Lung (tissue), 12 donors: ENCODE measurements around the gene MYLK2. TPM values are rescaled to one million over a fixed set of nuclear protein-coding genes. Genes with fewer than 3 reads are reported as not detected.

Experiments used
- ATAC-seq: fragments of 200-7000 bp; cut with Tn5 transposase; one replicate; pipeline ENCODE4 v1.9.1; 2020; ENCODE audit warnings: moderate number of reproducible peaks; ENCODE audit not compliant: insufficient read depth, low FRiP score
- DNase-seq, 3 donors: peaks; one replicate each; pipeline ENCODE4 v3.0.0-alpha.2; 2013 to 2017
- H3K27ac ChIP-seq, 2 donors: one replicate each; pipeline ENCODE4 v1.5.1; 2013; ENCODE audit warnings: mild to moderate bottlenecking in 2 of 2, moderate library complexity in 2 of 2, control low read depth in 1 of 2, inconsistent platforms in 1 of 2, low read depth in 1 of 2, low read length in 1 of 2
- H3K27me3 ChIP-seq, 3 donors: one replicate each; pipeline ENCODE4 v1.5.1; 2013; ENCODE audit warnings: low read length in 2 of 3; ENCODE audit not compliant: control insufficient read depth in 3 of 3, insufficient read depth in 3 of 3
- H3K36me3 ChIP-seq, 4 donors: one replicate each; pipeline ENCODE4 v1.5.1; 2013; ENCODE audit warnings: low read length in 4 of 4, mild to moderate bottlenecking in 1 of 4, moderate library complexity in 1 of 4; ENCODE audit not compliant: control insufficient read depth in 4 of 4, insufficient read depth in 4 of 4
- H3K4me1 ChIP-seq, 5 donors: one replicate each; pipeline ENCODE4 v1.5.1; 2013; ENCODE audit warnings: low read length in 5 of 5, mild to moderate bottlenecking in 2 of 5, moderate library complexity in 1 of 5; ENCODE audit not compliant: control insufficient read depth in 5 of 5, insufficient read depth in 5 of 5
- H3K4me3 ChIP-seq: one replicate; pipeline ENCODE4 v1.5.1; 2013; ENCODE audit warnings: mild to moderate bottlenecking, control low read depth, moderate library complexity
- H3K9ac ChIP-seq, 2 donors: one replicate each; pipeline ENCODE4 v1.5.1; 2013; ENCODE audit warnings: low read length in 2 of 2, control low read depth in 1 of 2; ENCODE audit not compliant: insufficient read depth in 1 of 2
- H3K9me3 ChIP-seq, 4 donors: one replicate each; pipeline ENCODE4 v1.5.1; 2013; ENCODE audit warnings: low read length in 3 of 4, mild to moderate bottlenecking in 1 of 4, moderate library complexity in 1 of 4; ENCODE audit not compliant: control insufficient read depth in 4 of 4, insufficient read depth in 3 of 4
- CTCF ChIP-seq: IDR thresholded peaks from 2 replicates; pipeline ENCODE4 v1.5.1; 2012; ENCODE audit warnings: mild to moderate bottlenecking; ENCODE audit errors: control extremely low read depth, extremely low read depth
- WGBS, 2 donors: extraction: QIAGEN DNeasy Blood & Tissue Kit; methylation state at CpG; one replicate each; pipeline ENCODE4 v1.1.7; 2013; 5-methylcytosine and 5-hydroxymethylcytosine counted together
- polyA plus RNA-seq, 2 donors: library from polyadenylated mRNA; stranded (reverse); fragments of 200-250 nt; gene quantifications; one replicate each; pipeline ENCODE4 v1.2.1, GENCODE V29; 2013
- total RNA-seq, 2 donors: library from RNA; depleted of rRNA in 1 of 2; stranded (reverse); fragments of >200 nt in 1 of 2; gene quantifications; one replicate each; pipeline ENCODE4 v1.2.1, GENCODE V29; 2014 to 2021
- donor health status: control.
- donor health status: control.
- donor health status: Bipolar disorder and iron deficiency.
- donor health status: healthy.
- donor health status: DM: yes; HTN: yes; CAD: no.

Gene MYLK2
- total and polyA plus RNA-seq, 4 donors, result 0.06 to 0.28 (median 0.26) TPM; not detected in 1

DNA sequence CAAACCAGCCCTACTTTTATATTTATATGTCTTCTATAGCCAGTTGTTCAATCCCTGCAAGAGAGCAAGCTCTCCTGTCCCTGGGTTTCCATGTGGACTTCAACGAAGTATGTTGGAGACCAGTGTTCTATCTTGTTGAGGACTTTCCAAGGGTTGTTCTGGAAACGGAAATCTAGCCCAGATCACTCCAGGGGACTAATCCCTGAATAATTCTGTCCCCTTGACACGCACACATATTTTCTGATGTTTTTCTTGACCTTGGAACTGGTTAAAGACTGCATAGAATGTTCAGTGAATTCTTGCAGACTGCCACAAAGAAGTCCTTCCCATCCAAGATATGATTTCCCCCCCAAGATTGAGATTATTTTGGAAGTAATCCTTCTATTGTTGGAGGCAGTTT, 9.5 kb upstream of the MYLK2 start:
- no peak for ATAC-seq
- WGBS, 2 donors, result 82 to 88% methylated on average over 3 of the region's 3 CpGs

DNA sequence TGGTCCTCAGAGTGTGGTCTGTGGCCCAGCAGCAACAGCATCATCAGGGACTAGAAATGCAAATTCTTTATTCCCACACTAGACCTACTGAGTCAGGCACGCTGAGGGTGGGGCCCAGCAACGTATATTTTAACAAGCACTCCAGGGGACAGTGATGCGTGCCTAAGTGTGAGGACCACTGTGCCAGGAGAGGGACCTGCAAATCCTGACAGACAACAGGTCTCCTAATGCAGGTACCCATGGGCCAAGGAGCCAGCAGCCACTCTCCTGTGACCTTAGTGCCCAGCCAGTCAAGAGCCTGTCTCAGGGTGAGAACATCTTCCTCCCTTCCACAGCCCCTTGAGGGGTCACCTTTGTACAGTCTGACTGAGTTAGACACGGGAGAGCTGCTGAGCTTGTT, 8.0 kb upstream of the MYLK2 start:
- Histone ChIP-seq H3K27ac (no peak overlapping the region), H3K9me3 (no peaks in the 10 kb centered on the region), H3K36me3 (peaks cover 0 to 4% (median 1%) of the 10 kb centered on the region in 4 donors), H3K27me3 (no peaks in the 10 kb centered on the region), H3K9ac (no peak overlapping the region), H3K4me3 (no peak overlapping the region), H3K4me1 (peaks cover 0 to 26% (median 8%) of the 10 kb centered on the region in 5 donors)
- TF ChIP-seq CTCF, result no peak
- DNase-seq, result no peak
- ATAC-seq, result no peak
- 90 to 97% methylated on average over 4 of the region's 4 CpGs for WGBS, 2 donors

More for the DNA sequence above, 9.5 kb upstream of the MYLK2 start:
- peaks cover 0 to 7% (median 3%) of the 10 kb centered on the region in 4 donors for H3K36me3 ChIP-seq
- H3K9me3 ChIP-seq, result no peaks in the 10 kb centered on the region
- H3K4me1 ChIP-seq, result peaks cover 0 to 15% (median 5%) of the 10 kb centered on the region in 5 donors
- no peak for TF ChIP-seq CTCF
- H3K27ac ChIP-seq, result no peak overlapping the region
- no peak overlapping the region for H3K4me3 ChIP-seq
- no peaks in the 10 kb centered on the region for H3K27me3 ChIP-seq
- no peak for DNase-seq
- no peak overlapping the region for H3K9ac ChIP-seq

DNA sequence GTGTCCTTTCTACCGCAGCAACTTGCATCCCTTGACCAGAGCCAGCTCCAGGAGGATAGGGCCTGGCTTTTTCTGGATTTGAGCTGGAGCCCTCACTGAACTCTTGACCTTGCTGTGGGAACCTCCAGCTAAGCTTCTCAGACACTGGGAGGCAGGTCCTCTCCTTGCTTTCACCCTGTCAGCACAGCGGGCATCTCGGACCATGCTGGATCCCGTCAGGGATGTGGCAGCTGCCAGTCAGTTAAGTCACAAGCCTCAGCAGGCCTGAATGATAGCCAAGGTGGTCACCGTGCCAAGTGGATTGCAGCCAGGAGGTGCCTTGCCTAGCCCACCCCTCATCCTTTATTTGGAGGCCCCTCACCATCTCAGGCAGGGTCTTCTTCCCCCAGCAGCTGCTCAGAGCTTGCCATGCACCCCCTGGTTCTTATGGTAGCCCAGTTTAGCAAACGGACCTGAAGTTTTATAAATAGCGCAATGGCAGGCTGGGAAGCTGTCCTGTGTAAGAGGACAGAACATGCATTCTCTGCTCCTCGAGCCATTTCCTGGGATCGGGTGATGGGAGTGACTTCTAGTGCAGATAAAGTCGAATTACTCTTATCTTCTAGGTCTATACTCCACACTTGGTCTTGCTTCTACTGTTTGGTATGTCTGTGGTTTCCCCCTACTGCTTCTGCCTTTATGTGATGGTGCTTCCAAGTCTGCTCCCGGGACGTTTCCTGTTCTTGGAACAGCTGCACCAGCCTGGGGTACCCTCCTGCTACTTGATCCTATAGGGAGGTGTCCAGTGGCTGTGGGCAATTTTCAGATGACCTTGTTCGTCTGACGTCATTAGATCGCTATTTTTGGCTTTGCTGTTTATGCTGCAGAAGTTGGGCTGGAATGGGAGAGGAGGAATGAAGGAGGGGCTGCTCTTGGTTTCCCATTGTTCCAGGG, 7.1 kb upstream of the MYLK2 start:
- H3K27ac ChIP-seq, result peak overlapping the region in 1 of 2 donors; percentile 12
- peak; percentile 35 to 65 (median 61) for DNase-seq
- no peaks in the 10 kb centered on the region for H3K9me3 ChIP-seq
- peaks cover 0 to 26% (median 8%) of the 10 kb centered on the region in 5 donors for H3K4me1 ChIP-seq
- H3K4me3 ChIP-seq, result no peak overlapping the region
- no peaks in the 10 kb centered on the region for H3K36me3 ChIP-seq
- WGBS, 2 donors, result 56 to 57% methylated on average over 15 of the region's 15 CpGs
- no peak for TF ChIP-seq CTCF
- H3K27me3 ChIP-seq, result no peaks in the 10 kb centered on the region
- H3K9ac ChIP-seq, result no peak overlapping the region
- no peak for ATAC-seq
